ENCODE measurements around the gene FEZF1.

DNA sequence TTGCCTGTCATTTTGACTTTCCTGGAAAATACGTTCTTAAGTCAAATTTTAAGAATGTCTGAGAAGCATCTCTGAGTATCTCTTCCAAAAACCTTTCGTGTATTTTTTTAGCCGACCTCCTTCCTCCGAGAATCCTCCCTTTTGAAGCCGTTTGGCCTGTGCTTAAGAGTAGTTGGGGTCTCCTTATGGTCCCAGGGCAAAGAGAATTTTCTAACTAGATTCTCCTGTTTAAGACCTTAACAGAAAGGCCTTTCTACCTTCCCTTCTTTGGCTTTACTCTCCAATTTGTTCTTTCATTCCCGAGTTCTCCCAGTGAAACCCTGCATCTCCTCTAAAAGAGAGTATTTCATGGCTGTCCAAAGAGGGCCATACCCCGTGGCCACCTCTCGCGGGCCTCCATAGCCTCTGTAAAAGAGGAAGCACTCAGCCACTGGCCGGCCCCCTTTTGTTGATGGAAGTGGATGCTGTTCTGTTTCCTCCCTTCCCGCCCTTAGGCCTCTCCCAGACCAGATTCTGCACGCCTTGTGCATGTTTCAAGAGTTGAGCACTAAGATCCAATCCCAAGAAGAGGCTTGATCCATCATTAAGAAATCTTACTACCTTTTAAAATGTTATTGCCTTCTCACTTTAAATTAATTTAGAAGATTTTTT is 6.6 kb upstream of the FEZF1 start:
- TF ChIP-seq EZH2 (IDR thresholded peaks at IDR 0.05; ENCODE audit: borderline replicate concordance, low read length): no peak
- TF ChIP-seq, protein P1, sequence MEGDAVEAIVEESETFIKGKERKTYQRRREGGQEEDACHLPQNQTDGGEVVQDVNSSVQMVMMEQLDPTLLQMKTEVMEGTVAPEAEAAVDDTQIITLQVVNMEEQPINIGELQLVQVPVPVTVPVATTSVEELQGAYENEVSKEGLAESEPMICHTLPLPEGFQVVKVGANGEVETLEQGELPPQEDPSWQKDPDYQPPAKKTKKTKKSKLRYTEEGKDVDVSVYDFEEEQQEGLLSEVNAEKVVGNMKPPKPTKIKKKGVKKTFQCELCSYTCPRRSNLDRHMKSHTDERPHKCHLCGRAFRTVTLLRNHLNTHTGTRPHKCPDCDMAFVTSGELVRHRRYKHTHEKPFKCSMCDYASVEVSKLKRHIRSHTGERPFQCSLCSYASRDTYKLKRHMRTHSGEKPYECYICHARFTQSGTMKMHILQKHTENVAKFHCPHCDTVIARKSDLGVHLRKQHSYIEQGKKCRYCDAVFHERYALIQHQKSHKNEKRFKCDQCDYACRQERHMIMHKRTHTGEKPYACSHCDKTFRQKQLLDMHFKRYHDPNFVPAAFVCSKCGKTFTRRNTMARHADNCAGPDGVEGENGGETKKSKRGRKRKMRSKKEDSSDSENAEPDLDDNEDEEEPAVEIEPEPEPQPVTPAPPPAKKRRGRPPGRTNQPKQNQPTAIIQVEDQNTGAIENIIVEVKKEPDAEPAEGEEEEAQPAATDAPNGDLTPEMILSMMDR (IDR thresholded peaks at IDR 0.05; ENCODE audit: low read length): no peak

All from OCI-LY1 (cell line).